ENCODE measurements around the gene KCNIP1.

GRCh38 chr5:170466988-170467707 is 36.7 kb upstream of the KCNIP1 start:
- TF ChIP-seq POLR2A (IDR thresholded peaks at IDR 0.05; ENCODE audit: low read depth, low read length) (no peak), JUNB (IDR thresholded peaks at IDR 0.05) (no peak), ETV6 (conservative IDR thresholded peaks at IDR 0.05 in 1 of 2, IDR thresholded peaks at IDR 0.05 in 1 of 2; ENCODE audit: borderline replicate concordance in 1 of 2, low read depth in 1 of 2) (no peak), FOS (IDR thresholded peaks at IDR 0.05; ENCODE audit: borderline replicate concordance, extremely low read depth, insufficient read length) (no peak), HCFC1 (IDR thresholded peaks at IDR 0.05; ENCODE audit: low read length) (no peak), ZZZ3 (IDR thresholded peaks at IDR 0.05; ENCODE audit: control insufficient read depth, insufficient read length, low read depth) (no peak), HDAC6 (IDR thresholded peaks at IDR 0.05; ENCODE audit: unreplicated experiment) (no peak), YBX1 (IDR thresholded peaks at IDR 0.05) (no peak), EZH2 (IDR thresholded peaks at IDR 0.05; ENCODE audit: borderline replicate concordance, control insufficient read depth, low read depth, low read length) (no peak), EGR1 (IDR thresholded peaks at IDR 0.05; ENCODE audit: borderline replicate concordance in 1 of 2, low read depth in 2 of 2, low read length in 2 of 2) (no peak), JUND (IDR thresholded peaks at IDR 0.05; ENCODE audit: low read depth, low read length) (no peak), KDM1A (IDR thresholded peaks at IDR 0.05; ENCODE audit: borderline replicate concordance) (no peak)
- TF ChIP-seq, protein P1, sequence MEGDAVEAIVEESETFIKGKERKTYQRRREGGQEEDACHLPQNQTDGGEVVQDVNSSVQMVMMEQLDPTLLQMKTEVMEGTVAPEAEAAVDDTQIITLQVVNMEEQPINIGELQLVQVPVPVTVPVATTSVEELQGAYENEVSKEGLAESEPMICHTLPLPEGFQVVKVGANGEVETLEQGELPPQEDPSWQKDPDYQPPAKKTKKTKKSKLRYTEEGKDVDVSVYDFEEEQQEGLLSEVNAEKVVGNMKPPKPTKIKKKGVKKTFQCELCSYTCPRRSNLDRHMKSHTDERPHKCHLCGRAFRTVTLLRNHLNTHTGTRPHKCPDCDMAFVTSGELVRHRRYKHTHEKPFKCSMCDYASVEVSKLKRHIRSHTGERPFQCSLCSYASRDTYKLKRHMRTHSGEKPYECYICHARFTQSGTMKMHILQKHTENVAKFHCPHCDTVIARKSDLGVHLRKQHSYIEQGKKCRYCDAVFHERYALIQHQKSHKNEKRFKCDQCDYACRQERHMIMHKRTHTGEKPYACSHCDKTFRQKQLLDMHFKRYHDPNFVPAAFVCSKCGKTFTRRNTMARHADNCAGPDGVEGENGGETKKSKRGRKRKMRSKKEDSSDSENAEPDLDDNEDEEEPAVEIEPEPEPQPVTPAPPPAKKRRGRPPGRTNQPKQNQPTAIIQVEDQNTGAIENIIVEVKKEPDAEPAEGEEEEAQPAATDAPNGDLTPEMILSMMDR (IDR thresholded peaks at IDR 0.05 in 2 of 3, conservative IDR thresholded peaks at IDR 0.05 in 1 of 3; ENCODE audit: control insufficient read depth in 2 of 3, extremely low read depth in 1 of 3, insufficient read depth in 1 of 3, low read depth in 3 of 3, low read length in 3 of 3), result no peak

All from GM12878 (cell line).